Measurements from ENCODE around the gene MYCBPAP. TPM values are rescaled to one million over a fixed set of nuclear protein-coding genes. Genes with fewer than 3 reads are reported as not detected.

The MYCBPAP gene
- total and polyA plus RNA-seq, 11 donors, result 0.29 to 2.4 (median 0.76) TPM; not detected in 1

- ATAC-seq (no peak), DNase-seq (no peak)
- peaks cover 0 to 4% (median 0%) of the 10 kb centered on the region in 9 donors for H3K27me3 ChIP-seq
- H3K27ac ChIP-seq, result no peak overlapping the region
- intact Hi-C loops (cut with DNase I), result no loop called here
- H3K9me3 ChIP-seq, result no peaks in the 10 kb centered on the region
- TF ChIP-seq, protein P1, sequence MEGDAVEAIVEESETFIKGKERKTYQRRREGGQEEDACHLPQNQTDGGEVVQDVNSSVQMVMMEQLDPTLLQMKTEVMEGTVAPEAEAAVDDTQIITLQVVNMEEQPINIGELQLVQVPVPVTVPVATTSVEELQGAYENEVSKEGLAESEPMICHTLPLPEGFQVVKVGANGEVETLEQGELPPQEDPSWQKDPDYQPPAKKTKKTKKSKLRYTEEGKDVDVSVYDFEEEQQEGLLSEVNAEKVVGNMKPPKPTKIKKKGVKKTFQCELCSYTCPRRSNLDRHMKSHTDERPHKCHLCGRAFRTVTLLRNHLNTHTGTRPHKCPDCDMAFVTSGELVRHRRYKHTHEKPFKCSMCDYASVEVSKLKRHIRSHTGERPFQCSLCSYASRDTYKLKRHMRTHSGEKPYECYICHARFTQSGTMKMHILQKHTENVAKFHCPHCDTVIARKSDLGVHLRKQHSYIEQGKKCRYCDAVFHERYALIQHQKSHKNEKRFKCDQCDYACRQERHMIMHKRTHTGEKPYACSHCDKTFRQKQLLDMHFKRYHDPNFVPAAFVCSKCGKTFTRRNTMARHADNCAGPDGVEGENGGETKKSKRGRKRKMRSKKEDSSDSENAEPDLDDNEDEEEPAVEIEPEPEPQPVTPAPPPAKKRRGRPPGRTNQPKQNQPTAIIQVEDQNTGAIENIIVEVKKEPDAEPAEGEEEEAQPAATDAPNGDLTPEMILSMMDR (IDR thresholded peaks at IDR 0.05), result no peak
- TF ChIP-seq POLR2A (IDR thresholded peaks at IDR 0.05), result no peak
- no peaks in the 10 kb centered on the region for H3K36me3 ChIP-seq
- 80 to 87% (median 86%) methylated on average over 17 to 19 of the region's 19 CpGs for WGBS, 4 donors
- H3K4me1 ChIP-seq, result no peaks in the 10 kb centered on the region
- H3K4me3 ChIP-seq, result no peak overlapping the region
Observed at GRCh38 chr17:50571681-50572080, 63.4 kb downstream of the MYCBPAP start.

DNA sequence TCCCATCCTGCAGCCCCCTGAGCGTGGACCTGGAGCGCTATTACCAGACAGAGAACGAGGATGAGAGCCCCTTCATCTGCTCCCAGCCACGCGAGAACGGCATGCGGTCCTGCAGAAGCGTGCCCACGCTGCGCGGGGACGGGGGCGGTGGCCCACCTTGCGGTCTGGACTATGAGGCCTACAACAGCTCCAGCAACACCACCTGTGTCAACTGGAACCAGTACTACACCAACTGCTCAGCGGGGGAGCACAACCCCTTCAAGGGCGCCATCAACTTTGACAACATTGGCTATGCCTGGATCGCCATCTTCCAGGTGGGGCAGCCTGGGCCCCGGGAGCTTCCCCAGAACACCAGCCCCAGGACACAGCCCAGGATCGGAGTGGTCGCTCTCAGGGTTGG, 64.3 kb downstream of the MYCBPAP start:
- H3K9me3 ChIP-seq, result no peaks in the 10 kb centered on the region
- H3K27me3 ChIP-seq, result no peaks in the 10 kb centered on the region
- no peak overlapping the region for H3K27ac ChIP-seq
- DNase-seq (no peak), ATAC-seq (no peak)
- TF ChIP-seq, protein P1 (IDR thresholded peaks at IDR 0.05), result no peak
- no peak for TF ChIP-seq POLR2A (IDR thresholded peaks at IDR 0.05)
- no peak overlapping the region for H3K4me3 ChIP-seq
- intact Hi-C loops (cut with DNase I), result no loop called here
- no peaks in the 10 kb centered on the region for H3K36me3 ChIP-seq
- H3K4me1 ChIP-seq, result no peaks in the 10 kb centered on the region
- 96 to 97% (median 96%) methylated on average over 10 to 20 of the region's 20 CpGs for WGBS, 4 donors

DNA sequence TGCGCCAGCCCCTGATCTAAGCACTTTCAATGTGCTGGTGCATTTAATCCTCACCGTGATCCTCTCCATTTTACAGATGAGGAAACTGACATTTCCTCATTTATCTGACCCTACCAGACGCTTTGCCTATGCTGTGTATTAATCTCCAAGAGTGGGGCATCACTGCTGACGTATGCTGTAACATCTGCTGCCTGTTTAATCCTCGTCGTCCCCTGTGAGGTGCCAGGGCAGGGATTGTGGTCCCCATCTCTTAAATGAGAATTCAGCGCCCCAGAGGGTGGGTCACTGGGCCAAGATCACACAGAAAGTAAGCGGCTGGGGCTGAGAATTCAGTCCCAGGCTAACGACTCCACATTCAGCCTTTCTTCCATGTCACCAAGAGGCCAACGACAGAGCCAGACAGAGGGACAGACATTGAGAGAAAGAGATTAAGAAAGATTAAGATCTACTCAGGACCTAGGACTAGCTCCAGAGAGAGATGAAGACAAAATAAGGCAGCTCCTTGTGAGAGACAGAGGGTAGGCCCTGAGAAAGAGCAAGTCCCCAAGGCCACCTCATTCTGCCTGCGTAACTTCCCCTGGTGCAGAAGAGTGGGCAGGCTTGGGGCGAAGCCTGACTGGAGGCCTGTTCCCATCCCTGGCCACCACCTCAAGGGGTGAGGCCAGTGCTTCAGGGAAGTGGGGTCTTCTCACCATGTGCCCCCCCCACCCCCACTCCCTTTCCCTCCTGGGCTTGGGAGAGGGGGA, 65.8 kb downstream of the MYCBPAP start:
- Histone ChIP-seq H3K4me1 (no peaks in the 10 kb centered on the region), H3K4me3 (no peak overlapping the region), H3K27ac (no peak overlapping the region), H3K27me3 (no peaks in the 10 kb centered on the region), H3K9me3 (no peaks in the 10 kb centered on the region), H3K36me3 (no peaks in the 10 kb centered on the region)
- intact Hi-C loops (cut with DNase I), result no loop called here
- ATAC-seq (no peak), DNase-seq (no peak)
- 87 to 91% (median 89%) methylated on average over 12 of the region's 12 CpGs for WGBS, 4 donors
- no peak for TF ChIP-seq POLR2A (IDR thresholded peaks at IDR 0.05)
- TF ChIP-seq, protein P1 (IDR thresholded peaks at IDR 0.05), result no peak

GRCh38 chr17:50575581-50576210, 67.5 kb downstream of the MYCBPAP start:
- no peaks in the 10 kb centered on the region for H3K27me3 ChIP-seq
- 87 to 94% (median 91%) methylated on average over 22 to 33 of the region's 33 CpGs for WGBS, 4 donors
- DNase-seq (no peak), ATAC-seq (no peak)
- no peaks in the 10 kb centered on the region for H3K36me3 ChIP-seq
- H3K27ac ChIP-seq, result no peak overlapping the region
- intact Hi-C loops (cut with DNase I), result no loop called here
- H3K4me3 ChIP-seq, result no peak overlapping the region
- TF ChIP-seq, protein P1 (IDR thresholded peaks at IDR 0.05), result no peak
- no peak for TF ChIP-seq POLR2A (IDR thresholded peaks at IDR 0.05)
- H3K9me3 ChIP-seq, result no peaks in the 10 kb centered on the region
- H3K4me1 ChIP-seq, result no peaks in the 10 kb centered on the region
